Embryonic facial prominence (tissue), 1 donor: ENCODE results near the gene GDAP2.
"Not testable (repeated sequence)": the region's sequence is repeated elsewhere in the genome, so short reads cannot be mapped to it uniquely, and the experiment has no call there.

Experiments used
- DNase-seq: peaks from one replicate; pipeline ENCODE4 v3.0.0-alpha.2; 2016; ENCODE audit errors: extremely low spot score

GDAP2 gene

GRCh38 chr1:117899801-117900200, 29.6 kb downstream of the GDAP2 start:
- DNase-seq, result no peak

DNA sequence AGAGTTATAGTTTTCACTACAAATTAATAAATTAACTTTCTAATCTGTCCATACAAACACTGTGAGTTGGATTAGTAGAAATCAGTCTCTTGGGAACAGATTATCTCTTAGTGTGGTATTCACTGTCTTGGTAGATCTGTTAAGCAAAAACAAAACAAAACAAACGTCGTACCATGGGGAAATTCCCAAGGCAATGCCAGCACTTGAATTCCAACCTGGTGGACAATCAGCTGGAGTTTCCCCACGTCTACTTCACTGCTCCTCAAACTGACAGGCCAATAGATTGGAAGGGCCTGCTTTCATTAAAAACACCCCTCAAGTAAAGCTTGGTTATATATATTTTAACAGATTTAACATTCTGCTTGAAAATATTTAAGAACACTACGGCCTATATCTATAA, 31.9 kb downstream of the GDAP2 start:
- no peak for DNase-seq

- DNase-seq, result peak; percentile 78
These were observed 33.8 kb downstream of the GDAP2 start for GRCh38 chr1:117895482-117896114.

GRCh38 chr1:117894078-117894477, 35.3 kb downstream of the GDAP2 start:
- DNase-seq, result no peak

DNA sequence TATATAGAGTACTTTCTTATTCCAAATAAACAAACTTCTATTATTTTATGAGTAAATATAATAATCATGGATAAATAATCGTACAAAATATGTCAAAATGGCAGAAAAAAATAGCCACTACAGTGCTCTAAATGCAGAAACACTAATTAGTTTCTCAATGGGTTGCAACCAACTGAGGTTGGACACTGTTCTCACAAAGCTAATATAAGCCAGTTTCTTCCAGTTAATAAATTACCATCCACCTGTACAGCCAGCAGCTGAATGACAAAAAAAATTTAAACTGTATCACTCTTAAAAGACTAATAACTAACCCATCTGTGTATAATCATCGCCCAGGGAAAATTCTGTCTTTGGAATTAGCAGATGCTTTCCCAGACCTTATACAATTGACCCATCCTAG, 36.9 kb downstream of the GDAP2 start:
- no peak for DNase-seq

- DNase-seq, result no peak
These were observed 39.0 kb downstream of the GDAP2 start for GRCh38 chr1:117890452-117890851.

DNA sequence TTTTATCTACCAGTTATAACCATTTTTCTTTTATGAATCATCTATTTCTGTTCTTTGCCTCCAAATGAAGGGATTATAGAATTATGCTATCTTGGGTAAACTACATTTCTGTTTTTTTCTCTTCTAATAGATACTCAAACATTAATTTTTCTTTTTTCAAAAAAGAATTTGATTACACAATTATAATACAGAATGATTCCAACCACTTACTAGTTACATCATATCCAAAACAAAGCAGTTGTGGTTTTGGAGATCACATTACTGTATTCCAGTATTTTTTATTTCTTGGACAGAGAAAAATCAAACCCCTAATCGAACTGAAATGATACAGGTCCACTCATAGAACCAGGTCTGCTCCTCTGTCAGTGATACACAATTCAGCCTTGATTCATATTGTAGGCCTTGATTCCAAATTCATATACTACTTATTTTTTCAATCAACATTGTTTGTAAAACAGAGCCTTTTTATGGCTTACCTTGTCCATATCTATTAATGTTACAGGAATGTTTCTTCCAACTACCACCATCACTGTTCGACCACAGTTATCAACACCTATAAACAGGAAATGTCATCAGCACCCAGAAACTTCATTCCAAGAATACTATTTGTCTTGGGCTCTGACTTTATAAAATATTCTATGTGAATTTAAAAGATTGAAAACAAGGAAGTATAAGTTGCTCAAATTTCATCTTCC, 43.2 kb downstream of the GDAP2 start:
- no peak for DNase-seq

DNA sequence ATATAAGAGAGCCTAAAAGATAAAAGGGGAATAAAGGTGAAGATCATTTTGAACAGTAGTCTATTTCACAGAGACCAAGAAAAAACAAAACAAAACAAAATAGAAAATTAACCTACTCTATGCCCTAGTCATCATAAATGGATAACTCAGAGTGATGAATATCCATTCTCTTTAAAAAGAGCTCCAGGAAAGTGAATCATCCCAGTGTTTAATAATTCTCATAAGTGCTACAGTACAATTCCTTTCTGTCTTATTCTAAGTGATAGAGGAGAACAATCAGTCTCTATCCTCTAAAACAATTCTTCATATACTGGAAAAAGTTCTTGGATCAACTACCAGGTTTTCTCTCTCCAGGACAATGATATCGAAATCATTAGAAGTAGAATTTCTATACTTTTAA, 45.8 kb downstream of the GDAP2 start:
- no peak for DNase-seq

DNA sequence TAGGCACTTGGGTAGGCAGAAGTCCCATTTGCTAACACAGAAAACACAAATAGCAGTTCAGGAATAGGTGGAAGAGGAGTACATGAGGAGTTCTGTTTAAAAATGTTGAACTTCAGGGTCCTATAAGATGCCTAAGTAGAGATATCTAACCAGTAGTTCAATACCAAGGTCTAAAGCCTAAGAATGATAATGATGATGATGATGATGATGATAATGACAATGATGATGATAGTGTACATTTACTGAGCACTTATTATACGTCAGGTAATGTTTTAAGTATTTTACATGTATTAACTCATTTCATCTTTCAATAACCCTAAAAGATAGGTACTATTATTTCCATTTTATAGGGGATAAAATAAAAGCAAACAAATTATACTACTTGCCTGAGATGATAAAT, 50.1 kb downstream of the GDAP2 start:
- no peak for DNase-seq

GRCh38 chr1:117877823-117878222, 51.6 kb downstream of the GDAP2 start:
- no peak for DNase-seq

DNA sequence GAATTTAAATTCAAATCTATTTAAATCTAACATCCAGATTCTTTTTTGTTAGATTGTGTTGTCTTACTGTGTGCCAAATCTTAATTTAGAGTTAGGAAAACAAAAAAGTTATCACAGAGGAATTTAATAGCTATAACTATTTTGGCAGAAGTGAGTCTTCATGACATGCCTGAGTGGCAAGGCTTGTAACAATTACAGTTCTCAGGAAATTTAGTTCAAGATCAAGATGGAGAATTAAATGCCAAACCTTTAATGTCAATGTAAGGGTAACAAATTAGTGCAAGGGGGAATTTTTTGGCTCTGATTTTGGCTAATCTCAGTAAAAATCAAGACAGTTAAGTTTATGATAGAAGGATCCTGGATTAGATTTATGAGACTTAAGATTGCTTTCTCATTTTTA, 58.4 kb downstream of the GDAP2 start:
- no peak for DNase-seq

- no peak for DNase-seq
These were observed 67.7 kb downstream of the GDAP2 start for GRCh38 chr1:117861694-117862093.

- no peak for DNase-seq
These were observed 68.4 kb downstream of the GDAP2 start for GRCh38 chr1:117860896-117861610.

DNA sequence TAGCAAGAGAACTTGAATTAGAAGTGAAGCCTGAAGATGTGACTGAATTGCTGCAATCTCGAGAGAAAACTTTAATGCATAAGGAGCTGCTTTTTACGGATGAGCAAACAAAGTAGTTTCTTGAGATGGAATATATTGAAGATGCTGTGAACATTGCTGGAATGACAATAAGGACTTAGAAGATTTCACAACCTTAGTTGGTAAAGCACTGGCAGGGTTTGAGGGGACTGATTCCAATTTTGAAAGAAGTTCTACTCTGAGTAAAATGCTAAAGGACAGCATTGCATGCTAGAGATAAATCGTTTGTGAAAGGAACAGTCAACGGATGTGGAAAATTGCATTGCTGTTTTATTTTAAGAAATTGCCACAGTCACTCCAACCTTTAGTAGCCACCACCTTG, 69.5 kb downstream of the GDAP2 start:
- DNase-seq, result no peak

- no peak for DNase-seq
These were observed 72.0 kb downstream of the GDAP2 start for GRCh38 chr1:117857418-117857817.

DNA sequence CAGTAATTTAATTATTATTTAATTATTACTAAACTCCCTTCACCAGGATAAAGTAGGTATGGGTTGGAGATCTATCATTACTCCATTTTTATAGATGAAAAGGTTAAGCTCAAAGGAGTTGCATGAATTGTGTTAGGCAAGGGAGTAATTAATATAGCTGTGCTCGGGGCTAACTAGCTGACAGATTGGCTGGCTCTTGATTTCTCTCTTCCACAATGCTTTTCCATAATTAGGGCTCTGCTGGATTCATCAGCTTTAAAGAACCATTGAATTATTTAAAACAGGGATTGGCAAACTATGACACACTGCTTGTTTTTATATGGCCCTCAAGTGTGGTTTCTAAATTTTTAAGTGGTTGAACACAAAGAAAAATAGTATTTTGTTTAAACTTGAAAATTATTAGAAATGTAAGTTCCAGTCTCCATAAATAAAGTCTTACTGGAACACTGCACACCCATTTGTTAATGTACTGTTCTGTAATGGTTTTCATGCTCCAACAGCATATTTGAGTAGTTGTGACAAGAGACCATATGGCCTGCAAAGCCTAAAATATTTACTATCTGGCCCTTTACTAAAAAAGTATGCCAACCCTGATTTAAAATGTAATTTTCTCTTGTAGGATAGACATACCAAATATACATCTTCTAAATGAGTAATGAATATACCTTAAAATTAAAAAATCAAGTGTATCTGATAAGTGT, 76.4 kb downstream of the GDAP2 start:
- no peak for DNase-seq

DNA sequence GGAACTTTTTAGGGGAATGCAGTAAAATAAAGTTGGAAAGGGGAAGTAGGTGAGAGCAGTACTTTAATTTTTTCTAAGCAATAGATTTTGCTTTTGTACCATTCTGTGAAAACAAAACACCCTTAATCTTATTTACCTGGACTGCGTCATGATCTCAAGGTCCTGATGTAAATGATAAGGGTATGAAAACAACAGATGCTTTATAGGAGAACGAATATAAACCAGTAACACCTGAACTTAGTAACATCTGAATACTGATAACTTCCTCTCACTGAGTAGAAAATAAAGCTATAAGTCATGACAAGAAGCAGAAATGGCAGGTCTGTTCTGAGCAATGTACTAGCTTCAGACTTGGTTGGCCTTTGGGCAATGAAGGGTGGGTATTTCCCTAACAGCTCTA, 77.7 kb downstream of the GDAP2 start:
- no peak for DNase-seq

GRCh38 chr1:117846674-117847425, 82.6 kb downstream of the GDAP2 start:
- no peak for DNase-seq

- not testable (repeated sequence) for DNase-seq
These were observed 84.9 kb downstream of the GDAP2 start for GRCh38 chr1:117844478-117844877.

DNA sequence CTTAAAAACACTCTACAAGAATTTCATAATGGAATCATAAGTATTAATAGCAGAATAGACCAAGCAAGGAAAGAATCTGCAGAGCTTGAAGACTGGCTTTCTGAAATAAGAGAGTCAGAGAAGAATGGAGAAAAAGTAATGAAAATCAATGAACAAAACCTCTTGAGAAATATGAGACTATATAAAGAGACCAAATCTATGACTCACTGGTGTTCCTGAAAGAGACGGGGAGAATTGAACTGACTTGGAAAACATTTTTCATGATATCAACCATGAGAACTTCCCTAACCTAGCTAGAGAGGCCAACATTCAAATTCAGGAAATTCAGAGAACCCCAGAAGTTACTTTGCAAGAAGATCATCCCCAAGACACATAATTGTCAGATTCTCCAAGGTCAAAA, 85.6 kb downstream of the GDAP2 start:
- DNase-seq, result no peak

DNA sequence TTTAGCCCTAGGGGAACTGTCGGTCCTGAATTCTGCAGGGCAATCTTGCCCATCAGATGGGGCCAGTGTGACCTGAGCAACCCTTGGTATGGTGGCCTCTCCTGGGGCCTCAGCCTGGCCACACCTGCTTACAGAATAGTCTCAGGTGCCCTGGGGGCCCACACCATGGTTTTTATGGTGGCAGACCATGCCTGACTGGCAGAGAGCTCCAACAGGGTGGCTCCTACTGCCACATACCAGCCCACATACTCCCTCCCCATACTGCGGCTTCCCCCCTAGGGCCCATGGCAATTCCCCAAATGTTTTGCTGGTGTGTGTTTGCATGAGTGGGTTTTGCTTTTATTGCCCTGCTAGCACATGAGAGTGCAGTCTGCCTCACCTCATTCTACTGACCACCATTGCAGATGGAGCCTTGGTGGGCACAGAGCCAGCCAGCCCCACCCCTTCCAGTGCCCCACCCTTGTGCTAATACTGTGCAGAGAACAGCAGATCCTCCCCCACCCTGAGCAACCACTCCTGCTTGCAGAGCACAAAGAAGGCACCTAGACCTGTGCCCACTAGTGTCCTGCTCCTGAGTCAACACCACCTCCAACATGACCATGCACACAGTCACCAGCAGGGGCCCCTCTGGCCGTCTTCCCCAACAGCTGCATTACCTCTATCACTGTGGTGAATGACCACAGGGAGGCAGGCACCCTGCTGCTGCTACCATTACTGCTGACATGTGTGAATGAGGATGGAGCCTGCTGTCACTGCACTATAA, 86.8 kb downstream of the GDAP2 start:
- no peak for DNase-seq
